ENCODE measurements around the gene WNK1. TPM values are rescaled to one million over a fixed set of nuclear protein-coding genes. Genes with fewer than 3 reads are reported as not detected.

Gene WNK1
- total RNA-seq, 1 experiment from 2014 or later: 27.0 TPM

GRCh38 chr12:949453-950191 is 197.2 kb downstream of the WNK1 start, which contains the start of gene RAD52:
Gene RAD52, minus strand, starts transcription at chr12:949694. Its CDS starts 16,636 bp downstream, at chr12:933058.
- peak; percentile 100 for DNase-seq (ENCODE audit: low read depth)

DNA sequence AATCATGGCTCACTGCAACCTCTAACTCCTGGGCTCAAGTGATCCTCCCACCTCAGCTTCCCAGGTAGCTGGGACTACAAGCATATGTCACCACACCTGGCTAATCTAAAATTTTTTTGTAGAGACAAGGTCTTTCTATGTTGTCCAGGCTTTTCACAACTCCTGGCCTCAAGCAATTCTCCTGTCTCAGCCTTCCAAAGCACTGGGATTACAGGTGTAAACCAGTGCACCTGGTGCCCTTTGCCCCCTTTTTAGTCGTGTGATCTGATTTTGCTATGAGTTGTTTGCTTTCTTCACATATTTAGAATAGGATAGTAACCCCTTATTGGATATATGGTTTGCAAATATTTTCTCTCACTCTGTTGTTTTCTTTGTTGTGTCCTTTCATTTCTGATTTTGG is 198.8 kb downstream of the WNK1 start:
- no peak for DNase-seq (ENCODE audit: low read depth)

DNA sequence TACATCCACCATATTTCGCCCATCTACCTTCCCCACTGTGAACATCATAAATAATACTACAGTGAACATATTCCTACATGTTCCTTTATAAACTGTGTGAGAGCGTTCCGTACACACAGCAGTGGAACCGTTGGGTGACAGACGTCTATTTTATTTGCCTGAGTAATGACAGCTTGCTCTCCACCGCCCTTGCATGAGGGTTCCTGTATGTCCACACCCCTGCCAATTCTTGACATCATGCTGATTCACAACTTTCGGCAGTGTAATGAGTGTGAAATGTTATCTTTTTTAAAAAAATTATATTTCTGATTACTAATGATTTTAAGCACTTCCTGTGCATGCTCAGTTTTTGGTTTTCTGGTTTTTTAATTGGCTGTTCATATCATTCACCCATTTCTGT is 201.4 kb downstream of the WNK1 start:
- DNase-seq (ENCODE audit: low read depth): peak; percentile 81

GRCh38 chr12:954741-955140 is 202.4 kb downstream of the WNK1 start:
- DNase-seq (ENCODE audit: low read depth): no peak

- DNase-seq (ENCODE audit: low read depth): no peak
Measured at GRCh38 chr12:955939-956338, 203.6 kb downstream of the WNK1 start.

DNA sequence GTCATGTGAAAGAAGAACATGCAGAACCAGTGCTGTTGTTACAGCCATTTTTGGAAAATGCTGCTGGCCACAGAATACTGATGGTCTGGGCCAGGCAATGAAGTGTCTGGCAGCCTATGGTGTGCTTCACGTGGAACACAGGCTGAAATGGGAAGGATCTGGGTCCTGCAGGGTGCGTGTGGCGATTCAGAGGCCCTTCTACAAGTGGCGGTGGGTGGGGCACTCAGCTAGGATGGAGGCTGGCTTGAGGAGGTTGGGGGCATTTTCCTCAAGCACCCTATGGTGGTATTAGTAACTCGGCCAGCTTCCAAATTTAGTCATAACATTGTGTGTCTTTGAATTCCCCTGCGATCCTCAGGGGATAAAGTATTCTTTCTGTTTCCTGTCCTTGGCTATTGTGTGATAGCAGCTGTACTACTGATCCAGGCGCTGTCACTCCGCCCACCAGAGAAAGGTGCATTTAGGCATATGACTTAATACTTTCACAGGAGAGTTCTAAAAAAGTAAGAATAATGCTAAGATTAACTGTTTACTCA is 206.3 kb downstream of the WNK1 start:
- DNase-seq (ENCODE audit: low read depth): peak; percentile 64

Other genes with a start within 250 kb of the WNK1 start
- gene NINJ2, start 89.1 kb upstream of the WNK1 start, total RNA-seq (2014; rRNA removed; shearing (Covaris generic)): not detected in 2 replicates
- 11.4 and 11.8 TPM in 2 replicates for gene RAD52, start 197.1 kb downstream of the WNK1 start, total RNA-seq (2014; rRNA removed; shearing (Covaris generic))
- gene ERC1, start 238.6 kb downstream of the WNK1 start, total RNA-seq (2014; rRNA removed; shearing (Covaris generic)): 18.1 and 22.8 TPM in 2 replicates